ENCODE data around the gene KCNQ1.

KCNQ1 gene

DNA sequence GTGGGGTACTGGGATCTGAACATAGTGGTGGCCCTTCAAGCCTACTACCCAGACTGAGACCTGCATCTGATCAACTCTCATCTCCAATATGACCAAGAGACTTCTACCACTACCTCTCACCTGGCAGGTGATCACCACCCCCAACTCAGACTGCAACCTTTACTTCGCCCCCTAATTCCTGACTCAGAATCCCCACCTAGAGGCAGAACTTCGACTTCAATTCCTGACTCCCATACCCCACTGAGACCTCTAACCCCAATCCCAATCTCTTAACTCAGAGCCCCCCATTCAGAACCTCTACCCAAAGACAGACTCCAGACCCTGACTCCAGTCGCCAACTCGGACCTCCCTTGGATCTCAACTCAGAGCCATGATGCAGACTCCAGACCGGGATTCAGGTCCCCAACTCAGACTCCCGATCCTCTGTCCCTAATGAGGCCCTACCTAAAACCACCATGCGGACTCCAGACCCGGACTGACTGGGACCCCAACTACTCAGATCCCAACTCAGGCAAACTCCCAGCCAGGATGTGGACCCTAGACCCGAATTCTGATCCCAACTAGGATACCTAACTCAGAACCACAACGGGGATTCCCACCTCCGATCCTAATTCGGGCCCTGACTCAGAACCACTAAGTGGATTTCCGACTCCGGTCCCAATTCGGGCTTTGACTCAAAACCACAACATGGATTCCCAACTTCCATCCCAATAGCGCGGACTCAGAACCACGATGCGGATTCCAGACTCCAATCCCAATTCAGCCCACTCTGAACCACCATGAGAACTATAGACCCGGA, 253.8 kb downstream of the KCNQ1 start:
- peak overlapping the region; percentile 74 for H3K4me3 ChIP-seq (ENCODE audit: low read length)
- TF ChIP-seq, protein P1, sequence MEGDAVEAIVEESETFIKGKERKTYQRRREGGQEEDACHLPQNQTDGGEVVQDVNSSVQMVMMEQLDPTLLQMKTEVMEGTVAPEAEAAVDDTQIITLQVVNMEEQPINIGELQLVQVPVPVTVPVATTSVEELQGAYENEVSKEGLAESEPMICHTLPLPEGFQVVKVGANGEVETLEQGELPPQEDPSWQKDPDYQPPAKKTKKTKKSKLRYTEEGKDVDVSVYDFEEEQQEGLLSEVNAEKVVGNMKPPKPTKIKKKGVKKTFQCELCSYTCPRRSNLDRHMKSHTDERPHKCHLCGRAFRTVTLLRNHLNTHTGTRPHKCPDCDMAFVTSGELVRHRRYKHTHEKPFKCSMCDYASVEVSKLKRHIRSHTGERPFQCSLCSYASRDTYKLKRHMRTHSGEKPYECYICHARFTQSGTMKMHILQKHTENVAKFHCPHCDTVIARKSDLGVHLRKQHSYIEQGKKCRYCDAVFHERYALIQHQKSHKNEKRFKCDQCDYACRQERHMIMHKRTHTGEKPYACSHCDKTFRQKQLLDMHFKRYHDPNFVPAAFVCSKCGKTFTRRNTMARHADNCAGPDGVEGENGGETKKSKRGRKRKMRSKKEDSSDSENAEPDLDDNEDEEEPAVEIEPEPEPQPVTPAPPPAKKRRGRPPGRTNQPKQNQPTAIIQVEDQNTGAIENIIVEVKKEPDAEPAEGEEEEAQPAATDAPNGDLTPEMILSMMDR (IDR thresholded peaks at IDR 0.05; ENCODE audit: insufficient read depth, low read depth, low read length, missing control alignments) = peak; percentile 3
- DNase-seq (ENCODE audit: low read depth) = peak; percentile 4

DNA sequence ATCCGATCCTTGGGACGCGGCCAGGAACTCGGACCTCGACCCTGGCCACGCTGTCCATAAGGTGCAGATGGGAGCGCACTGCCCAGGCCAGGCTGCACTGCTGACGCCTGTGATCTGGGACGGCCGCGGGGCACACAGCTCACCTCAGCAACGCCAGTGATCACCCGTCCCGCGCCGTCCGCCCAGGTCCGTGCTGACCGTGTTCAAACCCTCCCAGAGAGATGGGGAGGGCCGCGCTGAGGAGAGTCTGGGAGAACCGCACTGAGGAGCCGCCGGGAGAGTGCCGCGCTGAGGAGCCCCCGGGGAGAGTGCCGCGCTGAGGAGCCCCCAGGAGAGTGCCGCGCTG, 254.3 kb downstream of the KCNQ1 start:
- TF ChIP-seq, protein P1 (IDR thresholded peaks at IDR 0.05; ENCODE audit: insufficient read depth, low read depth, low read length, missing control alignments) = no peak
- DNase-seq (ENCODE audit: low read depth) = peak; percentile 27
- peak overlapping the region; percentile 74 for H3K4me3 ChIP-seq (ENCODE audit: low read length)

DNA sequence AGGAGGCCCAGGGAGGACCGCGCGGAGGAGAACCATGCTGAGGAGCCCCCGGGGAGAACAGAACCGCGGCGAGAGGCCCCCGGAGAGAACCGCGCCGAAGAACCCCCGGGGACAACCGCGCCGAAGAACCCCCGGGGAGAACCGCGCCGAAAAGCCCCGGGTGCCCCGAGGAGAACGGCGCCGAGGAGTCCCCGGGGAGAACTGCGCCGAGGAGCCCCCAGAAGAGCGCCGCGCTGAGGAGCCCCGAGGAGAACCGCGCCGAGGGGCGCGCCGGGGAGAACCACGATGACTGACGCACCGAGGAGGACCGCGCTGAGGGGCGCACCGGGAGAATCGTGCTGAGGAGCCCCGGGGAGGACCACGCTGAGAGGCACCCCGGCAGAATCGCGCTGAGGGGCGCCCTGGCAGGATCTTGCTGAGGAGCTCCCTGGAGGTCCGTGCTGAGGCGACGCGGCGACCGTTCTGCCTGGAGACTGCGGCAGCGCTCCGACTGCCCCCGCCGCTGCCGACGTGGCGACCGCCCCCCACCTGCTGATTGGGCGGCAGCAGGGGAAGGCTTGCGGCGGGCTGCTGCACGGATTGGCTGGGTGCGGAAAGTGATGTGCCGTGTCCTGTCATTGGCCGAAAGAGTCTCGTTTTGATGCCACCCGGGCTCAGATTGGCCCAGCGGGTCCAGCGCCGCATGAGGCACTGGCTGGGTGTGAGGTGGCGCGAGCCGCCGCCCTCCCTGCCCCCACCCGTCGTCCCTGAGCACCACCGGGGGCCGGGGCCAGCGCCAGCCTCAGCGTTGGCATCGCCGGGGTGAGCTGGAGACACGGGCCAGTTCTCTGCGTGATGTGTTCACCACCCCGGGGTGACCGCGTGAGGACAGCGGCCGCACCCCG, 255.0 kb downstream of the KCNQ1 start, which contains the start of gene KCNQ1OT1:
Gene KCNQ1OT1, minus strand, starts transcription at position 464 of the 884 bp plus-strand sequence.
- peak; percentile 93 for DNase-seq (ENCODE audit: low read depth)
- peak within 1 kb of the TSS; percentile 74 for H3K4me3 ChIP-seq (ENCODE audit: low read length)
- TF ChIP-seq, protein P1 (IDR thresholded peaks at IDR 0.05; ENCODE audit: insufficient read depth, low read depth, low read length, missing control alignments) = no peak

DNA sequence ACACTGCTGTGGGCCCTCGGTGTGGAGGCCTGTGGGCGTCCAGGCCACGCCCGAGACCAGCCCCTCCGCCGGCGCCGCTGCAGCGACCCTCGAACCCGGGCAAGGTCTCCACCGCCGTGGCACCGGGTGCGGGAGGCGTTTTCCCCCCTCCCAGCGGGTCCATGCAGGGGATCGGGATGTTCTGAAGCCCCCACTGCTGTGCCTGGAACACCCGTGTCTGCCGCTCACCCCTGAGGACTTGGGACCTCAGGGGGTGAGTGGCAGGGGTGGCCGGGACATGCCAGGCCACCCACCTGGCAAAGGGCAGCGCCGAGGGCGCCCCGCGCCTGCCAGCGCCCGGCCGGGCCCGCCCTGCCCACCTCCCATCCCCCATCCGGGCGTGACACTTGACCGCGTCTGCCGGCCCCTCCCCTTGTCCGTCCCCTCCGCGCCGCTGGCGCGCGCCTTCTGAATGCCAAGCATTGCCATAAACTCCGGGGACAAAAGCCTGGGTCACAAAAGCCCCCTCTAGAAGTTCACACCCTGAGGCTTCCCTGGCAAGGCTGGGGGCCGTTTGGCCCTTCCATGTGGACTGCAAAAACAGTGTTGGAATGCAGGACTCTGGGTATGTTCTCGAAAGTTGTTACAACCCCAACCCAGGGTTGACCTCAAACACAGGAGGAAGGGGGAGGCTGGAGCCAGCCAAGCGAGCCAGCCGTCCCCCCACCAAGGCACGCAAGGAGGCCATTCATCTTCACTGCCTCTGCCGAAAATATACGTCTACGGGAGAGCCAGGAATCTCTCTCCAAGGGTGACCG, 255.8 kb downstream of the KCNQ1 start:
- peak overlapping the region; percentile 54 for H3K4me3 ChIP-seq (ENCODE audit: low read length)
- TF ChIP-seq, protein P1 (IDR thresholded peaks at IDR 0.05; ENCODE audit: insufficient read depth, low read depth, low read length, missing control alignments) = no peak
- peak; percentile 32 for DNase-seq (ENCODE audit: low read depth)

DNA sequence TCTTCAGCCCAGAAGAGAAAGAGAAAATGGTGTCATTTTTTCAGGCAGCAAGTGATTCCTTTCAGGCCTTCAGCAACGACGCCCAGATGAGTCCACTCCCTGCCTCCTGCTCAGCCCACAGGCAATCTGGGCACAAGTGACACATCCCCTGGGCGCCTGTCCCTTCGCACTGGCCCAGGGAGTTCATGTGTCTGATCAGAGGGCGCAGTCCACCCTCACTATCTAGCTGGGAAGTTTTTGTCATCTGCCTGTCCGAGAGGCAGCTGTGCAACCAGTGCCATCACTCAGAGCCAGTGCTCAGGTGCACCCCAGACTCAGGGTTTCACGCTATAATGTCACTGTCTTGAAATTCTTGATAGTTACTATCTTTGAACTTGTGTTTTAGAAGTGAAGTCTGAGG, 256.4 kb downstream of the KCNQ1 start:
- H3K4me3 ChIP-seq (ENCODE audit: low read length) = no peak overlapping the region
- no peak for DNase-seq (ENCODE audit: low read depth)
- TF ChIP-seq, protein P1 (IDR thresholded peaks at IDR 0.05; ENCODE audit: insufficient read depth, low read depth, low read length, missing control alignments) = no peak

DNA sequence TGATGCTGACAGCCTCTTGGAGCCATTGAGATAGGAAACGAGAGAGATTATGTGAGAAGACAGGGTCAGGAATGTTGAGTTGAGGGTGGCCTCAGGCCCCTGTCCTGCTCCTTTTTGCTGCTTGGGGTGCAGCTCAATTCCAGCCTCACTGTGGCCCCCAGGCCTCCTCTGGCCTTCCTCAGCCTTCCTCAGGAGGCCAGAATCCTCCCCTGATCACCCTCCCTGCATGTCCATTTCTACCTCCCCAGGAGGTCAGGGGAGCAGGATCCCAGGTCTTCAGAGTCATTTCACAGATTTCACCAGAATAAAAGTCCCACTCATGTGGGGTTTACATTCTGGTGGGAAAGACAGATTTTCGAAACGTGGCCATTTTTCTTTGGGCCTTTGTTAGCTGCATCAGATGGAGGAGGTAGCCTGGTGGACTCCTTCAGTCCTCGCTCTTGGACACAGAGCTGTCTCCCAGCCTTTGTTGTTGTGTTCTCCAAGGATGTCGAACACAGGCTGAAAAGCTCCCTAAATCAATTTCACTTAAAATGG, 257.2 kb downstream of the KCNQ1 start:
- H3K4me3 ChIP-seq (ENCODE audit: low read length) = no peak overlapping the region
- TF ChIP-seq, protein P1 (IDR thresholded peaks at IDR 0.05; ENCODE audit: insufficient read depth, low read depth, low read length, missing control alignments) = no peak
- no peak for DNase-seq (ENCODE audit: low read depth)

All from epithelial cell of esophagus (primary cell).